ENCODE results near the gene MEX3C.
A peak's percentile ranks its signal among the peaks of the same experiment; 100 is the strongest.

The MEX3C gene

GRCh38 chr18:51197661-51198424 is at the start of gene MEX3C:
MEX3C (minus strand) TSS chr18:51197681; CDS start chr18:51197320, 361 bp downstream.
- DNase-seq (ENCODE audit: low spot score), result peak; percentile 100

GRCh38 chr18:51241226-51241625 is 43.7 kb upstream of the MEX3C start:
- no peak for DNase-seq (ENCODE audit: low spot score)

GRCh38 chr18:51236225-51236624 is 38.7 kb upstream of the MEX3C start:
- no peak for DNase-seq (ENCODE audit: low spot score)

- no peak for DNase-seq (ENCODE audit: low spot score)
These were observed 37.7 kb upstream of the MEX3C start for GRCh38 chr18:51235009-51235789.

GRCh38 chr18:51234117-51235008 is 36.9 kb upstream of the MEX3C start:
- DNase-seq (ENCODE audit: low spot score), result no peak

GRCh38 chr18:51229328-51229727 is 31.8 kb upstream of the MEX3C start:
- DNase-seq (ENCODE audit: low spot score), result no peak

GRCh38 chr18:51227660-51228059 is 30.2 kb upstream of the MEX3C start:
- DNase-seq (ENCODE audit: low spot score), result no peak

- no peak for DNase-seq (ENCODE audit: low spot score)
These were observed 29.3 kb upstream of the MEX3C start for GRCh38 chr18:51226587-51227350.

- DNase-seq (ENCODE audit: low spot score), result no peak
These were observed 28.6 kb upstream of the MEX3C start for GRCh38 chr18:51226068-51226467.

GRCh38 chr18:51212606-51213005 is 15.1 kb upstream of the MEX3C start:
- DNase-seq (ENCODE audit: low spot score), result no peak

GRCh38 chr18:51211552-51211951 is 14.1 kb upstream of the MEX3C start:
- no peak for DNase-seq (ENCODE audit: low spot score)

GRCh38 chr18:51196811-51197660 is 445 bp downstream of the MEX3C start:
- peak; percentile 27 for DNase-seq (ENCODE audit: low spot score)

GRCh38 chr18:51196118-51196810 is 1.2 kb downstream of the MEX3C start:
- DNase-seq (ENCODE audit: low spot score), result peak; percentile 37

- peak; percentile 76 for DNase-seq (ENCODE audit: low spot score)
These were observed 1.9 kb downstream of the MEX3C start for GRCh38 chr18:51195451-51196117.

GRCh38 chr18:51195086-51195450 is 2.4 kb downstream of the MEX3C start:
- DNase-seq (ENCODE audit: low spot score), result no peak

GRCh38 chr18:51194604-51195003 is 2.9 kb downstream of the MEX3C start:
- DNase-seq (ENCODE audit: low spot score), result no peak

GRCh38 chr18:51193621-51194287 is 3.7 kb downstream of the MEX3C start:
- DNase-seq (ENCODE audit: low spot score), result no peak

- DNase-seq (ENCODE audit: low spot score), result no peak
These were observed 4.8 kb downstream of the MEX3C start for GRCh38 chr18:51192696-51193095.

- DNase-seq (ENCODE audit: low spot score), result no peak
These were observed 5.5 kb downstream of the MEX3C start for GRCh38 chr18:51192026-51192425.
